ENCODE measurements around the gene TCF19. TPM values are rescaled to one million over a fixed set of nuclear protein-coding genes. Genes with fewer than 3 reads are reported as not detected.

The TCF19 gene
- total RNA-seq, 4 donors from 2014 or later, result 3.9 to 5.9 (median 5.1) TPM

DNA sequence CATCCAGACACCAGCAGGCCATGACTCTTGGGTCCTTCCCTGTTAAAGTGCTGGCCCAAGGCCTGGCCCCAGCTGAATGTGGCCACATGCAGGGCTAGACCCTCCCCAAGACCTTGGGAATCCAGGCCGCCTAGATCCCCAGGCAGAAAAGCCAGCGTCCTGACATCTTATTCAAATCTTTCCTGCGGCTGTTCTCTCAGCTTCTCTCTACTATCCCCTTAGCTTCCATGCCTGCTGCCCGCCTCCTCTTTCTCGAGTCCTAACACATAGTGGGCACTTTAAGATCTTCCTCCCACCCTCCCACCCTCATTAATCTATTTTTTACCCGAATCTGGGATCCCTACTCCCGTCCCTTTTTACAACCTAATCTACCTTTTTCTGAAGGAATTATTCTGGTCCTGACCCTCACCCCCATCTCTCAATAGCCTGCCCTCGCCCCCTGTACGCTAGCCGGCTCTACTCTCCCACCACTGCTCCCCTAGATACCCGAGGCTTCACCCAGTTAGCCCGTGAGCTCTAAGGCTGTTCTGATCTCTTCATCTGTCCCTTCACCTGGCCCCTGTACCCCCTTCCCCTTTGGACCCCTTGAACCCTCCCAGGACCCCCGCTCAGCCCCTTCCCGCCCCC lies 763 bp upstream of the TCF19 start, which contains the start of gene CCHCR1:
TSS of gene CCHCR1 (minus strand) at position 290 of the 627 bp plus-strand sequence. CDS start at position 88, 202 bp downstream.
- no peak for TF ChIP-seq POLR2A (IDR thresholded peaks at IDR 0.05)
- TF ChIP-seq EP300 (IDR thresholded peaks at IDR 0.05), result no peak
- TF ChIP-seq POLR2AphosphoS5 (IDR thresholded peaks at IDR 0.05), result no peak
- TF ChIP-seq CTCF (IDR thresholded peaks at IDR 0.05), result no peak
- peak within 1 kb of the TSS; percentile 36 to 87 (median 82) for H3K27ac ChIP-seq
- H3K4me3 ChIP-seq, result peak within 1 kb of the TSS; percentile 45 to 70
- no peaks in the 10 kb centered on the region for H3K27me3 ChIP-seq
- peaks cover 0 to 27% (median 14%) of the 10 kb centered on the region in 3 donors for H3K4me1 ChIP-seq
- peaks cover 0 to 40% of the 10 kb centered on the region in 2 donors for H3K36me3 ChIP-seq
- ATAC-seq, result no peak
- 5 to 12% methylated on average over 11 to 12 of the region's 14 CpGs for WGBS, 2 donors (ENCODE audit: low coverage in 1 of 2)
- H3K9me3 ChIP-seq, result no peaks in the 10 kb centered on the region

- H3K4me1 ChIP-seq, result peaks cover 0 to 27% (median 14%) of the 10 kb centered on the region in 3 donors
- H3K27ac ChIP-seq, result peak overlapping the region in 3 of 4 donors; percentile 78 to 83 (median 82)
- peaks cover 0 to 37% of the 10 kb centered on the region in 2 donors for H3K36me3 ChIP-seq
- H3K27me3 ChIP-seq, result no peaks in the 10 kb centered on the region
- no peaks in the 10 kb centered on the region for H3K9me3 ChIP-seq
- no peak for ATAC-seq
- peak overlapping the region; percentile 45 to 70 for H3K4me3 ChIP-seq
- TF ChIP-seq POLR2AphosphoS5 (IDR thresholded peaks at IDR 0.05) (no peak), POLR2A (IDR thresholded peaks at IDR 0.05) (no peak), EP300 (IDR thresholded peaks at IDR 0.05) (no peak), CTCF (IDR thresholded peaks at IDR 0.05) (no peak)
- 4 to 5% methylated on average over 4 to 23 of the region's 35 CpGs for WGBS, 2 donors (ENCODE audit: low coverage in 1 of 2)
Observed at GRCh38 chr6:31158863-31159855, 770 bp downstream of the TCF19 start.

- TF ChIP-seq POLR2AphosphoS5 (IDR thresholded peaks at IDR 0.05) (no peak), CTCF (IDR thresholded peaks at IDR 0.05) (no peak), EP300 (IDR thresholded peaks at IDR 0.05) (no peak), POLR2A (IDR thresholded peaks at IDR 0.05) (no peak)
- Histone ChIP-seq H3K9me3 (no peaks in the 10 kb centered on the region), H3K4me1 (peaks cover 0 to 27% (median 14%) of the 10 kb centered on the region in 3 donors), H3K27ac (no peak overlapping the region), H3K36me3 (peaks cover 0 to 18% of the 10 kb centered on the region in 2 donors), H3K27me3 (no peaks in the 10 kb centered on the region), H3K4me3 (no peak overlapping the region)
- ATAC-seq, result no peak
- 58 to 90% methylated on average over 4 to 6 of the region's 19 CpGs for WGBS, 2 donors (ENCODE audit: low coverage in 1 of 2)
Observed at GRCh38 chr6:31161216-31162126, 3.1 kb downstream of the TCF19 start.

GRCh38 chr6:31162463-31163165 lies 4.2 kb downstream of the TCF19 start:
- no peak overlapping the region for H3K27ac ChIP-seq
- H3K4me1 ChIP-seq, result peaks cover 0 to 17% (median 8%) of the 10 kb centered on the region in 3 donors
- no peaks in the 10 kb centered on the region for H3K9me3 ChIP-seq
- H3K27me3 ChIP-seq, result no peaks in the 10 kb centered on the region
- no peak overlapping the region for H3K4me3 ChIP-seq
- 56 to 96% methylated on average over 1 to 5 of the region's 13 CpGs for WGBS, 2 donors (ENCODE audit: low coverage in 1 of 2)
- TF ChIP-seq EP300 (IDR thresholded peaks at IDR 0.05) (no peak), CTCF (IDR thresholded peaks at IDR 0.05) (no peak), POLR2AphosphoS5 (IDR thresholded peaks at IDR 0.05) (no peak), POLR2A (IDR thresholded peaks at IDR 0.05) (no peak)
- peaks cover 0 to 18% of the 10 kb centered on the region in 2 donors for H3K36me3 ChIP-seq
- no peak for ATAC-seq
